Measurements from ENCODE around the gene ACTN3.

Gene ACTN3

GRCh38 chr11:66562907-66563583 is 16.3 kb downstream of the ACTN3 start:
- TF ChIP-seq CTCF (IDR thresholded peaks at IDR 0.05; ENCODE audit: low read depth, low read length, missing control alignments), result no peak
- no peak for DNase-seq (ENCODE audit: low read depth)

GRCh38 chr11:66563832-66564231 is 17.1 kb downstream of the ACTN3 start:
- no peak overlapping the region for H3K4me3 ChIP-seq (ENCODE audit: low read depth, low read length)
- no peak for DNase-seq (ENCODE audit: low read depth)
- TF ChIP-seq CTCF (IDR thresholded peaks at IDR 0.05; ENCODE audit: low read depth, low read length, missing control alignments), result no peak

More at GRCh38 chr11:66562907-66563583, 16.3 kb downstream of the ACTN3 start:
- no peak overlapping the region for H3K4me3 ChIP-seq (ENCODE audit: low read depth, low read length)

GRCh38 chr11:66564538-66564937 is 17.8 kb downstream of the ACTN3 start:
- no peak for TF ChIP-seq CTCF (IDR thresholded peaks at IDR 0.05; ENCODE audit: low read depth, low read length, missing control alignments)
- no peak for DNase-seq (ENCODE audit: low read depth)
- H3K4me3 ChIP-seq (ENCODE audit: low read depth, low read length), result no peak overlapping the region

DNA sequence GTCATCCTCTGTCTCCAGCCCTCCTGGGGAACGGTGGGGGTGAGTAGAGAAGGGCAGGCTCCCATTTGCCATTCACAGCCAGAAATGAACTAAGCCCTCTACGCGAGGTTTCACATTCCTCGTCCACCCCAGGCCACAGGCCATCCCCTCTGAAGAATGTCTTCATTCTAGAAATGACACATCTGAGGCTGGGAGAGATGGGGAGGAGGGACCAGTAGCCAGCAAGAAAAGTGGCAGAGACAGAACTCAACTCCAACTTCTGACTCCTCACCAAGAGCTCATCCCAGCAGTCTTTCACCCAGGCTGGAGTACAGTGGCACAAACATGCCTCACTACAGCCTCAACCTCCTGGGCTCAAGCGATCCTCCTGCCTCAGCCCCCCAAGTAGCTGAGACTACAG is 18.3 kb downstream of the ACTN3 start:
- no peak overlapping the region for H3K4me3 ChIP-seq (ENCODE audit: low read depth, low read length)
- no peak for DNase-seq (ENCODE audit: low read depth)
- no peak for TF ChIP-seq CTCF (IDR thresholded peaks at IDR 0.05; ENCODE audit: low read depth, low read length, missing control alignments)

DNA sequence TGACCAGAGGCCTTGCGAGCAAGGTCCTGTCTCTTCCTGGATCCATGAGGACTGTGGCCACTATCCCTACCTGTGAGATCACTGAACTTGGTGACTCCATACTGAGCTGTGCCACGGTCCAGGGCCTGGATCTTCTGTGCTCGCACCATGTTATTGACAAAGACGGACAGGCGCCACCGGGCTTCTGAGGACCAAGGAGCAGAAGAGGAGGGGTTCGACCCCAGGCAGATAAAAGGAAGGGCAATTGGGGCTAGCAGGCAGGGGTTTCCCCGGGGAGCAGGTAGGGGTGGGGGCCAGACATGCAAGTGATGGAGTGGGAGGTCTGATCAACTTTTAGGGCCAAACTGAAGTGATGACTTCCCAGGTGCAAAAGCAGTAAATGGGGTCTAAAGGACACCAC is 19.5 kb downstream of the ACTN3 start:
- no peak overlapping the region for H3K4me3 ChIP-seq (ENCODE audit: low read depth, low read length)
- no peak for DNase-seq (ENCODE audit: low read depth)
- no peak for TF ChIP-seq CTCF (IDR thresholded peaks at IDR 0.05; ENCODE audit: low read depth, low read length, missing control alignments)

DNA sequence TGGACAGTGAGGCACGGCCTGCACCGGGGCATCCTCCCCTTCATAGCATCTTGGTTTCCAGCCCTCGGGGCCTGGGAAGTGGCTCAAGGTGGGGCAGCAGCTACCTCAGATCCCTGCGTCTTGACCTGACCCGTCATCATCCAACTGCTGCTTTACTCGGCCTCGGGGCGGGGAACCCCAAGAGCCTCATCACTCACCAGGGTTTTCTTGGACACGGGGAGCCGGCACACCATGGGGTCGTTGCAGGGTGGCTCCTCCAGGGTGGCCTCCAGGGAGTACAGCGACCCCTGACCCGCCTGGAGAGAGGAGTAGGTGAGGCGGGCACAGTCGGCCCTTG is 21.1 kb downstream of the ACTN3 start:
- no peak overlapping the region for H3K4me3 ChIP-seq (ENCODE audit: low read depth, low read length)
- no peak for DNase-seq (ENCODE audit: low read depth)
- no peak for TF ChIP-seq CTCF (IDR thresholded peaks at IDR 0.05; ENCODE audit: low read depth, low read length, missing control alignments)

Data from GM12864 (cell line).